HG03457 (cell line): ENCODE data around the gene TRAPPC1.

Experiments
- ATAC-seq: cut with Tn5 transposase; IDR thresholded peaks from one replicate; pipeline ENCODE4 v1.9.1; 2021; ENCODE audit warnings: moderate number of reproducible peaks; ENCODE audit not compliant: unreplicated experiment

TRAPPC1 gene

DNA sequence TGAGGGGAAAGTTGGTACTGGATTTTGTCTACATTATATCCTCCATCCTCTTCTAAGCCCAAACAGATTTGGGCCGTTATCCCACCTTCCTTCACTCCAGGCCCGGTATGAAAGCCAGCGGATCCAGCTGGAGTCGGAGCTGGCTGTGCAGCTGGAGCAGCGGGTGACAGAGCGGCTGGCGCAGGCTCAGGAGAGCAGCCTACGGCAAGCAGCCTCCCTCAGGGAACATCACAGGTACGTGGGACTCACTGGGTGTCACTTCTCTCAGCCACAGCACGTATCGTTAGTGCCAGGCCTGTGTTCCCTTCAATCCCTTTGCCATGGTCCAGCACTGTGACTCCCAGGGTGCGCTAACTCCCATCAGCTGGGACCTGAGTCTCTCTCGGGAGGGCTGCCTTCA lies 11.5 kb upstream of the TRAPPC1 start:
- ATAC-seq = no peak

- ATAC-seq = no peak
Measured at GRCh38 chr17:7940743-7941142, 9.0 kb upstream of the TRAPPC1 start.

DNA sequence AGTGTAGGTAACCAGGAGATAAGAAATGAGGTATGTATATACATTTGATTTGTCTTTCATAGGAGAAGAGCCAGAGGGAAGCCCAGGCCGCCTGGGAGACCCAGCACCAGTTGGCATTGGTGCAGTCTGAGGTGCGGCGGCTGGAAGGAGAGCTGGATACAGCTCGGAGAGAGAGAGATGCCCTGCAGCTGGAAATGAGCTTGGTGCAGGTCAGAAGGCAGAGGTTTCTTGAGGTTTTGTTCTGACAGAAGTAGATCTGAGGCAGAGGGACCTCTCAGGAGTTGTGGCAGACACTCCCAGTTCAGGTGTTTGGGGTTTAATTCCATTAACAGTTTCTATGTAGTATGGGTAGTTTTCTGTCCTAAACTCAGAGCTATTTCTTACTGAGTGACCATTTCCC lies 8.3 kb upstream of the TRAPPC1 start:
- no peak for ATAC-seq

DNA sequence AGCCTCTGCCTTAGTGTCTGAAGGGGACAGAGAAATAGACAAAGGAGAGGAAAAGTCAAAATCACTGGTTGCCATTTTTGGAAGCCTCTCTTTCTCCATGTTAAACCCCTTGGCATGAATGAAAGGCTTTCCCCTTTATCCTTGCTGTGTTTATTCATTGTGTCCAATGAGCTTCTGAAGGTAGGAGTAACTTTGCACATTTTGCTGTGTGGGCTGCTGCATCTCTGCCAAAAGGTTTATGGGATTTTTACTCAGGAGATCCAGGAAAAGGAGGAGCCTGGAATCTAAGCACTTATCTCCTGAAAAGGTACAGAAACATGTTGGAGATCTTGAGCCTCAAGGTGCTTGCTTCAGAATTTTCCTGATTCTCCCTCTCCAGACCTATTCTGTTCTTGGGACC lies 4.1 kb upstream of the TRAPPC1 start:
- no peak for ATAC-seq

GRCh38 chr17:7932949-7933348 lies 1.2 kb upstream of the TRAPPC1 start:
- no peak for ATAC-seq

DNA sequence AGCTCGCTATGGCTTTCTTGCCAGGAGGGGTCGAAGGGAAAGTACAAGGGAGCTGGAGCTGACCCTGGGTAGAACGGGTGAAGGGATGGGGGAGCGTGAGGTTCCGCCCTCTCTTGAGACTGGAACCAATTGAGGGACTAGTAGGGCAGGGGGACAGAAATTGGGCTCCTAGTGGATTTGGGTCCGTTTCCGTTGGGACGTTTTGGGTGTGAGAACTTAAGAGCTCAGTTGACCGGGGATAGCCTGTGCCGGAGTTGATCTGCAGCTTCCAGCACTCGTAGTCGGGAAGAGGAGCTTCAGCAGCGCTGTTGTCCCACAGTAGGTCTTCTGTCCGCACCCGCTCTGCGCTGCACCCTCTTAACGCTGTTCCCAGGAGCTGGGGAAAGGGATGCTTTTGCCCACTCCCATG lies 741 bp upstream of the TRAPPC1 start:
- peak; percentile 10 for ATAC-seq

GRCh38 chr17:7930841-7931631 lies 710 bp downstream of the TRAPPC1 start:
- no peak for ATAC-seq

- ATAC-seq = no peak
Measured at GRCh38 chr17:7929158-7930023, 2.4 kb downstream of the TRAPPC1 start, which contains the start of gene KCNAB3. Gene KCNAB3, minus strand, starts transcription at chr17:7929856. Its CDS starts 421 bp downstream, at chr17:7929435.

- no peak for ATAC-seq
Measured at GRCh38 chr17:7927596-7927995, 4.2 kb downstream of the TRAPPC1 start.

GRCh38 chr17:7922845-7923628 lies 8.7 kb downstream of the TRAPPC1 start:
- ATAC-seq = no peak

DNA sequence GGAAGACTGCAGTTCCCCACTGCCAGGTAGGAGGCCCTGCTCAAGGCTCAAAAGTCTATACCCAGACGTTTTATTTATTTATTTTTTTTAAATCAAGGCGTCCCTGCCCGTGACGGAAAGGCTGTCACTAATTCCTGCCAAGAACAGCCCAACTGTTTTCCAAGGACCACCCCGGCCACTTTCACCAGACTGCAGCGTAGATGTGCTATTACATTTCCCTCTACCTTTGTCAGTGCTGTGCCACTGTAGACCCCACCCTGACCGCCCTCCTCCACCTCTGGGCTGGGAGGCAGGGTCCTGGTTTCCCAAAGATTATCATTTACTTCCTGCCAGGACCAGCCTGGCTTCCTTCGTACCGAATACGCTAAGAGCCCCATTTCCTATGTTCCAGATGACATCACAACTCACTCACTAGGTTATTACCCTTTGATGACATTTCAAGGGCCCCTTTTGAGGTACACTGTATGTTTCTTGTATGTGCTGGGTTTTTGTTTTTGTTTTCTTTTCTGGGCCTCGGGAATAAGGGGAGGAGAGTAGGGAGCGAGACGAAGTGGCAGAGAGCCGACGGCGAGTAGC lies 9.4 kb downstream of the TRAPPC1 start:
- no peak for ATAC-seq

DNA sequence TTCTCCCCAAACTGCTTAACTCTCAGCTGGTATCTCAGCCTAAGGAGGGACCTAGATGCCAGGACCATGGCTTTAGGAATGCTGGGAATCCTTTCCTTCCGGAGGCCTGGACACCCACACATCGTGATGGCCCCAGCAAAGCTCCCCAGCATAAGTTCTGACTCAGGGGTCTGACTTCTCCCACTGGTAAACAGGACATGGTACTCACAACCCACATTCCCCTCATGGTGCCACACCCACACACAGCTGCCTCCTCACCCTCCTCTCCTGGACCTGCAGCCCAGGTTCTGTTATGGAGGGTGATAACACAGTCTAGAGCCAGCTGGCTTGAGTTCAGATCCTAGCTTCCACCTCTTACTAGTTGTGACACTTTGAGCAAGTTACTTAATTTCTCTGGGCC lies 14.9 kb downstream of the TRAPPC1 start:
- no peak for ATAC-seq

DNA sequence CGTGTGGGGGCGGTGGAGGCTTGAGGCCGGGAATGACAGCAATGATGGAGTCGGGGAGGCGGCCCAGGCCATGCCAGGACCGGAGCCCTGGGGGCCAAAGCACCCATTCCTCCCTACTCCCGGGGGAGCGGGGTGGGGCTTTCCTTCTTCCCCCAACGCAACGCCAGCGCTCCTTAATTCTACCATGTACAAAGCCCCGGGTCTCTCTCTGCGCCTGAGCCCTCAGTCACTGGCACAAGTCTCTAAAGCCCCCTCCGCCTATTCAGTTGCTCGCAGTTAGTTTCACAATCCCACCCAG lies 15.4 kb downstream of the TRAPPC1 start:
- no peak for ATAC-seq

- ATAC-seq = peak; percentile 49
Measured at GRCh38 chr17:7915611-7916384, 15.9 kb downstream of the TRAPPC1 start, which contains the start of gene RNF227. Gene RNF227, minus strand, starts transcription at chr17:7916289. Its CDS starts 94 bp downstream, at chr17:7916195.

- ATAC-seq = no peak
Measured at GRCh38 chr17:7915179-7915610, 16.6 kb downstream of the TRAPPC1 start.

DNA sequence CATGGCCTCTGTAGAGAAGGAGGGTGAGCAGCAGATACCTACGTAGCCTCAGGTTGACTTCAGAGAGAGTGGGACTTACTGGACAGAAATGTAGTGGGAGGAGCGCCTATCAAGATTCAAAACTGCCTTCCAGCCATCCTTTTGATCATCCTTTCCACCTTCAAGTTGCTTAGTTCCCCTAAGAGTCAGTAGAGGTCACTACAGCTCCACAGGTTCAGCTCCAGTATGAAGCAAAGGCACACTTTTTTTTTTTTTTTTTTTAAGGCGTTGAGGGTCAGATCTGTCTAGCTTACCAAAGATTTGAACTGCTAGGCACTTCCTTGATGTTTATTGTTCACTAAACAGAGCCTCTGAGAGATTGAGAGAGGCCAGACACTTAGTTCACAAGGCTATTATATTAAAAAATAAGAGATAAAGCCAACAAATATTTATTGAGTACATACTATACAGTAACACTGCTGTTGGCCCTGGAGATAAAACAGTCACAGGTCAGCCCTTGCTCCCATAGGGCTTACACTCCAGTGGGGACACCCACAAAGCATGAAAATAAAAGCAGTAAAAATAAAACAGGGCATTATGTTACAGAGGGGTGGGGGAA lies 18.7 kb downstream of the TRAPPC1 start:
- ATAC-seq = no peak

GRCh38 chr17:7911116-7911515 lies 20.6 kb downstream of the TRAPPC1 start:
- no peak for ATAC-seq

GRCh38 chr17:7910711-7911110 lies 21.0 kb downstream of the TRAPPC1 start:
- no peak for ATAC-seq

DNA sequence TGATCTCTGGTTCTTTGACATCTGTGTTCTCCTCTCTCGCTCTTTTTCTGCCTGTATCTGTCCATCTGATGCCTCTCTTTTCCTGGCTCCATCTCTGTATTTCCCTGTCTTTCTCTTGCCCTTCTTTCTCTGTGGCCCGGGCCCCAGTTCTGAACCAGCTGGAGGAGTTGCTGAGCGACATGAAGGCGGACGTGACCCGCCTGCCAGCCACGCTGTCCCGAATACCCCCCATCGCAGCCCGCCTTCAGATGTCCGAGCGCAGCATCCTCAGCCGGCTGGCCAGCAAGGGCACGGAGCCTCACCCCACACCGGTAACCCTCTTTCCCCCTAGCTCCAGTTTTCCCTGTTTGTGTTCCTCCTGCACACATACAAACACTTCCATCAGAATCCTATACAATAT lies 21.5 kb downstream of the TRAPPC1 start:
- no peak for ATAC-seq

- no peak for ATAC-seq
Measured at GRCh38 chr17:7909089-7909488, 22.7 kb downstream of the TRAPPC1 start.
